Stimulated activated CD8-positive, alpha-beta memory T cell treated with anti-CD3 and anti-CD28 coated beads, Interleukin-7, amount 100 ng/mL, for 24 hours (primary cell): ENCODE results near the gene RTKN2.
"Not testable (repeated sequence)": the region's sequence is repeated elsewhere in the genome, so short reads cannot be mapped to it uniquely, and the experiment has no call there.

Experiments
- DNase-seq: peaks from one replicate; pipeline ENCODE4 v3.0.0-alpha.2; 2020; ENCODE audit warnings: low read depth

RTKN2 gene

DNA sequence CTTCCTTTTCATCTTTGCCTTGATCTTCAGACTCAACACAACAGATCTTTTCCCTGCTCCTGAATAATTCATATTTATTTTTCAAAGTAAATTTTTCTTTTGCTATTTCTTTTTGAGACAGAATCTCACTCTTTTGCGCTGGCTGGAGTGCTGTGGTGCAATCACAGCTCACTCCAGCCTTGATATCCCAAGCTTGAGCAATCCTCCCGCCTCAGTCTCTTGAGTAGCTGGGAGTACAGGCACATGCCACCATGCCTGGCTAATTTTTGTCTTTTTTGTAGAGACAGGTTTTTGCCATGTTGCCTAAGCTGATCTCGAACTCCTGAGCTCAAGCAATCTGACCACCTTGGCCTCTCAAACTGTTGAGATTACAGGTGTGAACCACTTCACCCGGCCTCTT lies 9.2 kb downstream of the RTKN2 start:
- DNase-seq: no peak

GRCh38 chr10:62258926-62259325 lies 9.7 kb downstream of the RTKN2 start:
- DNase-seq: no peak

DNA sequence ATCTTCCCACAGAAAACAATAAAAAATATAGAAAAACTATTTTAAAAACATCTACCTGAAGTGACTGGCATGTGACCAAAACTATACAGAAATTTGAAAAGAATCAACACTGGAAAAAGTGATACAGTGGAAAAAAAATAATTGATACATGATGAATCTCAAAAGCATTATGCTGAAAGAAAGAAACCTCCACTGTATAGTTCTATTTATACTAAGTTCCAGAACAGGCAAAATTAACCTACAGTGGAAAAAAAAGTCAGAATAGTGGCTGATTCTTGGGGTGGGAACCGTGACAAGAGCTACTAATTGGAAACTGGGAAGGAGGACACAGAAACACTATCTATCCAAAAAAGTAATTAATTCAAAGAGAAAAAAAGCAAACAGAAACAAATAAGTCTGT lies 14.9 kb downstream of the RTKN2 start:
- no peak for DNase-seq

DNA sequence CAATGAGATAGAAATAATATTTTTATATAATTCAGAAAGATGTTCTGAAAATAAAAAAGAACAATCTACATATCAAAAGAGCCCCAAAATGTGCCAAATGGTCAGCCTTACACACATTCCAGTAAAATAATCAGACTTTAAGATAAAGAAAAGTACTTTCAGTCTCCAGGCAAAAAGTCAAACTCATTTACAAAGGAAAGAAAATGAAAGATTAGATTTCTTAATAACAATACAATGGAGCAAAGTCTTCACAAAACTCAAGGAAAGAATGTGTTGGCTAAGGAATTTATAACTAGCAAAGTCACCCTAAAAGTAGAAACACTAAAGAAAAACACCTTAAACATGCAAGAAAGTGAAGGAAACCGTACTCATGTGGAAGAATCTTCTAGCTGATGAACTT lies 16.6 kb downstream of the RTKN2 start:
- DNase-seq: no peak

DNA sequence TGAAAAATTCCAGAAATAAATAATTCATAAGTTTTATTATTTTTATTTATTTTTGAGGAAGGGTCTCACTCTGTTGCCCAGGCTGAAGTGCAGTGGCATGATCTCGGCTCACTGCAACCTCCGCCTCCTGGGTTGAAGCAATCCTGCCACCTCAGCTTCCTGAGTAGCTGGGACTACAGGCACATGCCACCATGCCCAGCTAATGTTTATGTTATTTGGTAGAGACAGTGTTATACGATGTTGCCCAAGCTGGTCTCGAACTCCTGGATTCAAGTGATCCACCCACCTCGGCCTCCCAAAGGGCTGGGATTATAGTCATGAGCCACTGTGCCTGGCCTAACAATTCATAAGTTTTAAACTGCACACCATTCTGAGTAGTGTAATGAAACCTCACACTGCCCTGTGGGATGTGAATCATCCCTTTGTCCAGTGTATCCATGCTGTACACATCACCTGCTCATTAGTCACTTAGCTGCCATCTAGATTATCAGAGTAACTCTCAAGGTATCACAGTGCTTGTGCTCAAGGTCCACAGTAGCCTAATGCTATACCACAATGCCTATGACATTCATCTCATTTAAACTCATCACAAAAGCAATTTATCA lies 17.9 kb downstream of the RTKN2 start:
- no peak for DNase-seq

DNA sequence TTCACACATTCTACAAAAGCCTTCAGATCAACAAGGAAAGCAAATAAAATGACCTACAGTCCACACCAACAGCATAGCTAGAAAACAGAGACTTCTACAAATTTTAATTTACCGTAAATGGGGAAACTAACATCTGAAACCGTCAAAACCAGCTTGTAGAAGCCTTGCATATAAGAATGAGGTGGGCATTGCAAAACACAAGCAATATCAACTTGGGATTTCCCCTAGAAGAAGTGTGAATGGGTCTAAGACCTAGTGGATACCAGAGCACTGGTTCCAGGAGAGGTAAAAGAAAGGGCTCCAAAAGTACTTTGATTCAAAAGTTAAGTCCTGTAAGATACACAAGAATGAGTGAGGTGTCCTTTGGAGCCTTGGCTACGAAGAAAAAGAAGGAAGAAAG lies 18.7 kb downstream of the RTKN2 start:
- no peak for DNase-seq

DNA sequence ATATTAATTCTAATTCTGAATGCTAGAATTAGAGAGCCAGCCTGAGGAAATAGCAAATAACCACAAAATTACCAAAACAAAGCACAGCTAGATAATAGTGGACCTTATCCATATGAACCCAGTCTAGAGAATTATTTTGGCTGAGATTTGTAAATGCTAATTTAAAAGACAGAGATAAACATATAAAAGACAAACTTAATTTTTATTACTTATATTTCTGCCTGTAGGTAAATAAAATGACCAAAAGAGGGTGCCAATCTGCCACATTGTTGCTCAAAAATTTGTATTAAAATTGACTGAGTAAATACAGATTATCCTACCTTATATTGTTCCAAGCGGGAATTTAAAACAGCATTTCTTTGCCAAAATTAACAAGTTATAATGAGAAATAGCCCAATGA lies 20.2 kb downstream of the RTKN2 start:
- no peak for DNase-seq

DNA sequence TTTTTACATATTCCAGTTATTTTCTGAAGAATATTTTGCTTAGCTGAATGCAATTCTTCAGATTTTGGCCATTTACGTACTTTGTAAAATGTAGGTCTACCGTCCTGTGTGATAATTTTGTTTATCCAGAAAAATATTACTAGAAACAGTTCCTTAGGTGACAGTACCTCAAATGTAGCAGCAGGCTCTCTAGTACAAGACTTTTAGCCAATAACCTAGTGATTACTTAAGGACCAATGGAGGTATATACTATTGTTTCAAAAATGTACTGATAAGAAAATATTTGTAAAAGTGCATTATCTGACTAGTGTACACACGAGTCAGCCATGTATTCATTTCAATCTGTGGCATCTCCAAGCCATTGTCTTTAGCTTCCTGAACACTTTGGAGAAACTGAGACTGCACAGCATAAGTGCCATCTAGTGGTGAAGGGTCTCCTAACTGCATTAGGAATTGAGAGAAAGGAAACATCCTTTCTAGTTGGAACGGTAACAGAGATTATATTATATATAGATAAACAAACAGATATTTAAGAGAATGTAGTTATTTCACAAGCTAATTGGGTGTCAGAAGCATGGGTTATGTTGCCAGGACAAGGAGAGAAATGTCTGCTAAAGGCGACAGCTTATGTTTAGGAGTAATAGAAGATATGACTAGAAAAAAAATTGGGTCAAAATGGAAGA lies 23.7 kb downstream of the RTKN2 start:
- no peak for DNase-seq

DNA sequence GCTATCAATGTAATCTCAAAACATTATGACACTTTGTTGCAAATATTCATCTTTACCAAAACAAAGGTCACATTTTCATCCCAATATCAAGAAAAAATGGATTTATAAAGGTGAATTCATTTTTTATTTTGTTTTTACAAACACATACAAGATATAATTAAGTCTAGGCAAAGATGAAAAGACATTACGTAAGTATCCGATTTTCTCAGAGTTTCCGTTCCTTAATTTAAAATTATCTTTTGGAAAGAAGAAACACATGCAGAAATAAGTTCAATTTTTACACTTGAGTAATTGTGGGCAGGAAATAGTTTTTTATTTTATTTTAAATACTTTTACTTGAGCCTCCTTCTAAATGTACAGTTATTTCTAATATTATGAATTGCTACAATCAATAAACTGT lies 24.6 kb downstream of the RTKN2 start:
- no peak for DNase-seq

- no peak for DNase-seq
Measured at GRCh38 chr10:62243647-62243997, 25.0 kb downstream of the RTKN2 start.

DNA sequence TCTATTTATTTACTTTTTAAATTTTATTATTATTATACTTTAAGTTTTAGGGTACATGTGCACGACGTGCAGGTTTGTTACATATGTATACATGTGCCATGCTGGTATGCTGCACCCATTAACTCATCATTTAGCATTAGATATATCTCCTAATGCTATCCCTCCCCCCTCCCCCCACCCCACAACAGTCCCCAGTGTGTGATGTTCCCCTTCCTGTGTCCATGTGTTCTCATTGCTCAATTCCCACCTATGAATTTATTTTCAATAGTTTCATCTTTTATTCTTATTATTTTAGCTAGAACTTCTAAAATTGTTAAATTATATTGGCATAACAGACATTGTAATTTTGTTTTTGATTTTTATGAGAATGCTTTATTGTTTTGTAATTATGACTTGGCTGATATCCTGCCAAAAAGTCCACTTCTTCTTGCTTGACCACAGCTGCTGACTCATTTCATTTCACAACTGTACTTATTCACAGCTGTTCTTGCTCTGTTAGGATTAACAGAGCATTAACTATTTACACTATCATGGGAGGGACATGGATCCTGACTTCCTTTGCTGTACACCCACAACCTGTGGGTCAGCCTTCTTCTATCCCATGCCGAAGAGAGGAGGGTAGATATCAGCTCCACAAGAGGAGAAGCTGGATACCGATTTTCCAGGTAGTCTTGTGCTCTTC lies 25.5 kb downstream of the RTKN2 start:
- DNase-seq: not testable (repeated sequence)

- not testable (repeated sequence) for DNase-seq
Measured at GRCh38 chr10:62241521-62241920, 27.1 kb downstream of the RTKN2 start.

- DNase-seq: no peak
Measured at GRCh38 chr10:62239994-62240393, 28.6 kb downstream of the RTKN2 start.

GRCh38 chr10:62238880-62239279 lies 29.8 kb downstream of the RTKN2 start:
- no peak for DNase-seq

GRCh38 chr10:62237966-62238365 lies 30.7 kb downstream of the RTKN2 start:
- DNase-seq: no peak

- no peak for DNase-seq
Measured at GRCh38 chr10:62237506-62237905, 31.1 kb downstream of the RTKN2 start.

DNA sequence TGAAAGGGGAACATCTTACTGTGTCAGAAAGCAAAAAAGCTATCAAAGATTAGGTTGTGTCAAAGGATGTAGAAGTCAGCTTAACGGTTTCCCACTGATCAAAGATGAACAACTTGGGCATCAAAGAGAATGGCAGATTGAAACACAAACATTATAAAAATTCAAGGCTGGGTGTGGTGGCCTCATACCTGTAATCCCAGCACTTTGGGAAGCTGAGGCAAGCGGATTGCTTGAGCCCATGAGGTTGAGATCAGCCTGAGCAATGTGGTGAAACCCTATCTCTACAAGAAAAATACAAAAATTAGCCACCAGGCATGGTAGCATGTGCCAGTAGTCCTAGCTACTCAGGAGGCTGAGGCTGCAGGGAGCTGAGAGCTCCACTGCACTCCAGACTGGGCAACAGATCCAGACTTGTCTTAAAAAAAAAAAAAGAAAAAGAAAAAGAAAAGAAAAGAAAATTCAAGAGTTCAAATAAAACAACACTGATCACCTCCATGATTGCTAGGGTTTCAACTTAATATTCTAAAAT lies 34.5 kb downstream of the RTKN2 start:
- DNase-seq: no peak

DNA sequence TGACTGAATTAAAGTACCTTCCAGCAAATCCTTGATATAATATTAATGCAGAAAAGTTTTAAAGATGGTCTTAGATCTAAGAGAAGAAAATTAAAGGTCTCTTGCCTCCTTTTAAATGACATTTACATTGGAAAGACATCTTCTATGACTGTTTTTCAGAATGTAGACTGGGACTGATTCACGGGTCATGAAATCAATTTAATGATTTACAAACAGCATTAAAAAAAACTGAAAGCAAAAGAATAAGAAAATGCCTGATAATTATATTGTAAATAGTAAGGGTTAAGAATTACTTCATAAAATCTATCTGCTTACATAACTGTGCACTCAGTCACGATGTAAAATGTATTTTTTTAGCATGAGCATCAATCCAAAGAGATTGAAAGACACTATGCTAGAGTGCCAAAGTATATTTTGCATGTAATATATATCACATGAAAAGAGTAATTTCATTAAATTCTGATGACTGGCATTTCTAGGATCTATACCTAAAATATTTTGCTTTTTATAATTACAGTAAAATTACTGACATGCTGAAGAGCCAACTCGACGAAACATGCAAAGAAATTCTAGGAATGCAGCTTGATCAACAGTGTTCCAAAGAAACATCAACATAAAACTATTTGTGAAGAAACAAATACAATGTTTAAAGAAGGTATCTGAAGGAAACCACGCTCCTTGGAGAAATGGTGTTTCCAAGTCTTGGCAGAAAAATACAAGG lies 35.1 kb downstream of the RTKN2 start:
- no peak for DNase-seq

DNA sequence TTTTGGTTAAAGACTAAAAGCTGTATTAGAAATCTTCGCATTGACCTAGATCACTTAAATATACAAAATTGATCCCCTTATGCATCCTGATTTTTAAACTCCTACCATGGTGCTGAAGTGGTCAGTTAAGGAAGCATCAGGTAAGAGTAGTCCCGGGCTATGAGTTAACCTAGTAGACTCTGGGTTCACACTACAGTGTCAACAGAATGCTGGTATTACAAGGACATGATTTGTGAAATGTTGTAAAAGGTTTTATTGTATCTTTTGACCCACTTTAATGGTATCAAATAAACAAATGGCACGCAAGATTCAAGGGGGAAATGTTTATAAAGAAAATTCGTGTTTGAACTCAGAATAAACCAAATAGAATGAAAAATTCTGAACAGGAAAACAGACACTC lies 36.8 kb downstream of the RTKN2 start:
- DNase-seq: no peak

DNA sequence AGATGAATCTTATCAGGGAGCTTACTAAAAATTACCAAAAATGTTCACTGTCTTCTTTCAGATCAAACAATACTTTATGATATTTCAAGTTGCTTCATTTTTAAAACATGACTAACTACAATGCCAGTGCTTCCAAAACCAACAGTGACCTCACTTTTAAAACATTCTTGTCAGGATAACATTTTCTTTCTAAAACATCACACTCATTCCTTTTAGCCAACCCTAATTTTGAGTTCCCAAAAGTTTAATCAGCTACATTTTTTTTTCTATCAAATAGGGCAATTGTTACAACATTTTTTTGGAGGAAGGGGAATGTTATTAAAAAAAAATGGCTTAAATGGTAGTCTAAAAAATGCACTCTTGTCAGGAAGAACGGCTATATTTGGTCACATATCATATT lies 37.3 kb downstream of the RTKN2 start:
- DNase-seq: no peak

DNA sequence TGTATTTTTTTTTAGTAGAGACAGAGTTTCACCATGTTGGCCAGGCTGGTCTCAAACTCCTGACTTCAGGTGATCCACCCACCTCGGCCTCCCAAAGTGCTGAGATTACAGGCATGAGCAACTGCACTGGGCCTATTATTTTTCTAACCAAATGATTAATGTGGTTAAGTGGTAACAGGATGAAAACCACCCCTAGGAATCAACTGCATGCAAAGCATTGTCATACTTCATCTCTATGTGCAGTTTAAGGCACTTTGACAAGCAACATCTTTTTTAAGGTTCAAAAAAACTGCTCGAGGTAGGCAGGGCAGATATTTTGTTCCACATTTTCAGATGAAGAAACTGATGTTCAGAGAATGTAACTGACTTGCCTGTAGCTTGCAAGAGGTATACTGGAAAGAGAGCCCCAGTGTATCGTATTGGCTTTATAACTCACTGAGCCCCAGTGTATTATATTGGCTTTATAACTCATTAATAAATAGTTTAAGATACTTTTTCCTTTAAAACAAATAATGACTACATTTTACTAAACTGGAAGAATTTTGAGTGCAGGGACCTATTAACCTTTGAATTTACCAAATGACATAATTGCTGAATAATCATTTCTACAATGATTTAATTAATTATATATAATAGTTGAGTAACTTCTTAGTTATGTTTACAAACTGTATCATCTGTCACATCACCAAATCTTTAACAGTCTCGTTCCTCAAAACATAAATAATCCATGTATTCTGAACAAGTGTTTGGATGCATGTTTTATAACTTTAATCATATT lies 38.1 kb downstream of the RTKN2 start:
- no peak for DNase-seq

GRCh38 chr10:62225362-62225761 lies 43.3 kb downstream of the RTKN2 start:
- DNase-seq: no peak
